ENCODE results near the gene PALLD. TPM values are rescaled to one million over a fixed set of nuclear protein-coding genes. Genes with fewer than 3 reads are reported as not detected.
"Not testable (repeated sequence)": the region's sequence is repeated elsewhere in the genome, so short reads cannot be mapped to it uniquely, and the experiment has no call there.

PALLD gene
- total RNA-seq, 1 experiment from 2014 or later: 47.8 TPM

GRCh38 chr4:168787801-168788595 lies 291.1 kb downstream of the PALLD start:
- no peak for DNase-seq (ENCODE audit: low read depth)

DNA sequence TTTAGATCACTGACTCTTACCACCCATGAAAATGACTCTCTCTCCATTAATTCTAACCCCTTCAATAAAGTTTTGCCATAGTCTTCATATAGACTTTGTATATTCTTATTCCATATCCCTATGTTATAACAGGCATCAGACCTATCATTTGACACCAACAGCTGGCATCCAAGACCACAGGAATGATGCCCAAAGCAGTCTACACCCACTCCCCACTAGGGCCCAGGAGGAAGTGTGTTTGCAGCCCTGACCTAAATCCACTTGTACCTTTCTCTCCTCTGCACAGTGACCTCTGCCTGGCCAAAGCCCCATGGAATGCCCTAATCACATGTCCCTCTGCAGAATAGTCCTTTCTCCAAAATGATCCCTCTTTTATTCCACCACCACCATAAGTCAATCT lies 294.0 kb downstream of the PALLD start:
- DNase-seq (ENCODE audit: low read depth): no peak

- no peak for DNase-seq (ENCODE audit: low read depth)
Measured at GRCh38 chr4:168791376-168791775, 294.5 kb downstream of the PALLD start.

DNA sequence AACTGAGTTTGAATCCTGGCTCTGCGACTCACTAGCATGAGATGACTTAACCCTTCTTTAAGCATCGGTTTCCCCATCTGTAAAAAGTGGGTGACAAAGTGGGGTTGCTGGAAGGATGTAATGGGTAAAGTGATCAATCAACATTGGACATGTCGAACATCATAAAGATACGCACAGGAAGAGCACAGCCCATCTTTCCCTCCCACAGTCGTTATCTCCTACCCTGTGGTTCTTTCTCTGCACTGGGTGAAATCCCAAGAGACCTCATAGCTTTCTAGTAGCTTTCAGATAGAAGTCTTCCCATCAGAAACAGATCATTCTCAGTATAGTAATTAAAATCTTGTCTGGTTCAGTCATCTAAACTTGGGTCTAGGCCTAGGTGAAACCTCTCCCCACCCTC lies 296.7 kb downstream of the PALLD start:
- no peak for DNase-seq (ENCODE audit: low read depth)

GRCh38 chr4:168794092-168794707 lies 297.3 kb downstream of the PALLD start:
- no peak for DNase-seq (ENCODE audit: low read depth)

GRCh38 chr4:168794881-168795280 lies 298.0 kb downstream of the PALLD start:
- DNase-seq (ENCODE audit: low read depth): no peak

DNA sequence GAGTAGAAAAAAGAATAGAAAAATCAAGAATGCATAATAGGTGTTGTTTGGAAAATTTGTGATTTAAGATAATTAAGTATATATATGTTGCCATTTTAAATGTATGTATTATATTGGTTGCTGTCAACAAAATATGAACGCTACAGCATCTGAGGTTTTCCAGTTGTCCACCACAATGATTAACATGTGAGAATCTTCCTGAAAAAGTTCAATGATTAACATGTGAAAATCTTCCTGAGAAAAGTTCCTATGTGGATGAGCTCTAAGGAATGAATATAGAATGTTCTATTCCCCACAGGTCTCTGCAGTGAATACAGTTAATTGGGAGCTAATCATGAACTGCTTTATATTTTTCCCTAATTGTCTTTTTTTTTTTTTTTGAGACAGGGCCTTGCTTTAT lies 298.5 kb downstream of the PALLD start:
- DNase-seq (ENCODE audit: low read depth): no peak

- DNase-seq (ENCODE audit: low read depth): peak; percentile 90
Measured at GRCh38 chr4:168796362-168797106, 299.7 kb downstream of the PALLD start.

GRCh38 chr4:168797194-168797593 lies 300.3 kb downstream of the PALLD start:
- DNase-seq (ENCODE audit: low read depth): peak; percentile 83

- DNase-seq (ENCODE audit: low read depth): no peak
Measured at GRCh38 chr4:168797738-168798375, 301.0 kb downstream of the PALLD start.

DNA sequence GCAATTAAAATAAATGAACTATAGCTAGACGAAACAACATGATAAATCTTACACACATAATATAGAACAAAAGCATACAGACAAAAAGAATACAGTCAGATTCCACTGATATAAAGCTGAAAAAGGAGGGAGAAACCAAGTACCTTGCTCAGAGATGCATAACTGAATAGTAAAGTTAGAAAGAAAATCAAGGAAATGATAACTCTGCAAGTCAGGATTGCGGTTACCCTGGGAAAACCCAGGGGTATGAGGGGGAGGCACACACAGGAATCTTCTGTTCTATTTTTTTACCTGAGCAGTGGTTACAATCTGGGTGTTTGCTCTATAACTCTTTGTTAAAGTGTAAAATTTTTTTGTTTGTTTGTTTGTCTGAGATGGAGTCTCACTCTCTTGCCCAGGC lies 304.1 kb downstream of the PALLD start:
- DNase-seq (ENCODE audit: low read depth): no peak

DNA sequence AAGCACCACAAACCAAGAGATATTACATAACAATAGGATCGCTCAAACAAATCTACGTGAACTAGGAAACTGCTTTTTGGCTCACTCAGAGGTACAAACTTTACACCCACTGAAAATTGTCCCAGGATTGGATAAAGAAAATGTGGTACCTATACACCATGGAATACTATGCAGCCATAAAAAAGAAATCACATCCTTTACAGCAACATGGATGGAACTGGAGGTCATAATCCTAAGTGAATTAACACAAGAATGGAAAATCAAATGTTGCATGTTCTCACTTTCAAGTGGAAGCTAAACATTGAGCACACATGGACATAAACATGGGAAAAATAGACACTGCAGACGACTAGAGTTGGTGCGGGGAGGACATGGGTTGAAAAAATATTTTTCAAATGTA lies 305.4 kb downstream of the PALLD start:
- no peak for DNase-seq (ENCODE audit: low read depth)

- DNase-seq (ENCODE audit: low read depth): not testable (repeated sequence)
Measured at GRCh38 chr4:168803052-168803451, 306.2 kb downstream of the PALLD start.

DNA sequence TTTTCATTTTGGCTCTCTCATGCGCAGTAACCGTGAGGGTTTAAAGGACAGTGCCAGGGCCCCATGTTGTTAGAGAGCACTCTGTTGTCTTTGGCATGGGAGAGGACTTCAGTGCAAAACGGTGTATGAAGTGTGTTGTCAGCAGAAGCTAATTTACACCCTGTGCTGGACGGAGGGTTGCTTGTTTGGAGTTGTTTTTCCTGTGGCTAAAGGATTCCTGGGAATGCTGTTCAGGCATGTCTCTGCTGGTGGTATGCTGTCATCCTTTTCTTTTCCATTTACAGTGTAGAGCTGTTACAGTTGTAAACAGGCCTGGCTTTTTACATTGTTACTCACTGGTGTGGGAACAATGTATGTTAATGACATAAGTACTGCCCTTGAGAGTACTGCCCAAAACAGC lies 306.9 kb downstream of the PALLD start:
- peak; percentile 32 for DNase-seq (ENCODE audit: low read depth)

DNA sequence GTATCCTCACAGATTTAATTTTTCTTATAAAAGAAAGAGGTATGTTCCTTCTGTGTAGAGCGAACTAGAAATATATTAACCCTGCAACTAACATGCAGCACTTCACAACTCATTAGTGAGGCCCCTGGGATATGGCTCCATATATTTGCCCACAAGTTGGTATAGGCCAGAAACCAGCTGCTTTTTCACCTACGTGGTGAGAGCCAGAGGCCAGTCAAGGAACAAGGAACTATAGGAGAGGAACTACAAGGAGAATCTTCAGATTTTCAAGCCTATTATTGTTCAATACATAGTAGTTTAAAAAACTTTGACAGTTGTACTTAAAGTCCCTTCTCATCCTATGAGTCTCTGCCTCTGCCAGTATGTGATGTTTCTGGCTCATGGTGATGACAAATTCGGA lies 307.3 kb downstream of the PALLD start:
- DNase-seq (ENCODE audit: low read depth): no peak

DNA sequence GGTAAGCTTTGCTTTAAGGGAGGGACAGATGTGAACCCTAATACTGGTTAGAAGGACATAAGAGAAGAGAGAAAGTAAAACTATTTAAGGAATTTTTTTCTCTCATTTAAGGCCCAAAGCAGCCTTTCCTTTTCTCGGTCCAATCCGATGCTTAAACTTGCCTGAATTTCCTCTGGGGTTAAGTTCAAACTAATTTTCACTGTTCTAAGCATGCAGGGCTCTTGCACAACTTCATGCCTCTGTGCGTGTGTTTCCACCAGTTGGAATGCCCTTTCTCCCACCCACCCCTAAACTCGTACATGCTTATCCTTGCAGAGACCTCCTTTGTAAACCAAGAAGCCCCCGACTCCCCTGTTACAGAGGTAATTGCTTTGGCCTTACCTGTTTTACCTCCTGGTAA lies 308.5 kb downstream of the PALLD start:
- DNase-seq (ENCODE audit: low read depth): no peak

DNA sequence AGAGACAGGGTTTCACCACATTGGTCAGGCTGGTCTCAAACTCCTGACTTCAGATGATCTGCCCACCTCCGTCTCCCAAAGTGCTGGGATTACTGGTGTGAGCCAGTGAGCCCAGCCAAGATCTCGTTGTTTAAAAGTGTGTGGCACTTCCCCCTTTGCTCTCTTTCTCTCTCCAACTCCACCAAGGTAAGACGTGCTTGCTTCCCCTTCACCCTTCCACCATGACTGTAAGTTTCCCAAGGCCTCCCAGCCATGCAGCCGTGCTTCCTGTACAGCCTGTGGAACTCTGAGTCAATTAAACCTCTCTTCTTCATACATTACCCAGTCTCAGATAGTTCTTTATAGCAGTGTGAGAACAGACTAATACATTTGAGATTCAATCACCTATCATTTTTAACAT lies 309.4 kb downstream of the PALLD start:
- DNase-seq (ENCODE audit: low read depth): not testable (repeated sequence)

DNA sequence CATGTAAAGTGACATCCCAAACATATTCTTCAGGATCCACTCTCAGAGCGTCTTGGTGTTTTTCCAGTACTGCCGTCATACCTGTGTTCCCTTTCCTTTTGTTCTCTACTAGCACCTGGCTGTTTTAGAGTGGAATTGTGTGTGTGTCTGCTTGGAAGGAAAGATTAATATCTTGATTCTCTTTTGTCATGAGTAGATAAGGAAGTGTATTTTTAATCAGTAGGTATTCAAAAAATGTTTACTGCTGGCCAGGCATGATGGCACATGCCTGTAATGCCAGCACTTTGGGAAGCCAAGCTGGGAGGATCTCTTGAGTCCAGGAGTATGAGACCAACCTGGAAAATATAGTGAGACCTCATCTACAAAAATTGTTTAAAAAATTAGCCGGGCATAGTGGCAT lies 314.4 kb downstream of the PALLD start:
- DNase-seq (ENCODE audit: low read depth): no peak

- DNase-seq (ENCODE audit: low read depth): no peak
Measured at GRCh38 chr4:168811786-168812651, 315.2 kb downstream of the PALLD start.

- DNase-seq (ENCODE audit: low read depth): no peak
Measured at GRCh38 chr4:168812806-168813205, 316.0 kb downstream of the PALLD start.

DNA sequence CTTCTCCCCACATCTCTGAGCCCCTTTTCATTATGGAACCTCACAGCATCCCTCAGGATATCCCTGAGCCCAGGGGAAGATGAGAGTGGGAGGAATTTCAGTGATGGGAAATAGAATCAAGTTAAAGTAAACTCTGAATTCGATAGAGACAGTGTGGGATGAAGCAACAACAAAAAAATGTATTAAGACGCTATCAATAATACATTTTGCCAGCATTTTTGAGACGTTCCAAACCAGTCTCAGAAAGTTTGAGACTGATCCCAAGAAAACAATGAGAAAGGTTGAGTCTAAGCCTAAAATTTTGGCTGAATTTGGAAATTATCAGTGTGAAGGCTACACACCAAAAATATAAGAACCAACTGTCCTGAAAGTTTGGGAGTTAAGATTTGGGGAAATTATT lies 317.0 kb downstream of the PALLD start:
- DNase-seq (ENCODE audit: low read depth): no peak
